Measurements from ENCODE around the gene TXNRD2. TPM values are rescaled to one million over a fixed set of nuclear protein-coding genes. Genes with fewer than 3 reads are reported as not detected.

Gene TXNRD2
- total RNA-seq, 4 donors from 2014 or later: 16.7 to 33.1 (median 20.3) TPM

GRCh38 chr22:19866665-19867009 is 75.0 kb downstream of the TXNRD2 start:
- no peak for ATAC-seq
- TF ChIP-seq CTCF (IDR thresholded peaks at IDR 0.05) (no peak), EP300 (IDR thresholded peaks at IDR 0.05) (no peak), POLR2A (IDR thresholded peaks at IDR 0.05) (no peak), POLR2AphosphoS5 (IDR thresholded peaks at IDR 0.05) (no peak)

DNA sequence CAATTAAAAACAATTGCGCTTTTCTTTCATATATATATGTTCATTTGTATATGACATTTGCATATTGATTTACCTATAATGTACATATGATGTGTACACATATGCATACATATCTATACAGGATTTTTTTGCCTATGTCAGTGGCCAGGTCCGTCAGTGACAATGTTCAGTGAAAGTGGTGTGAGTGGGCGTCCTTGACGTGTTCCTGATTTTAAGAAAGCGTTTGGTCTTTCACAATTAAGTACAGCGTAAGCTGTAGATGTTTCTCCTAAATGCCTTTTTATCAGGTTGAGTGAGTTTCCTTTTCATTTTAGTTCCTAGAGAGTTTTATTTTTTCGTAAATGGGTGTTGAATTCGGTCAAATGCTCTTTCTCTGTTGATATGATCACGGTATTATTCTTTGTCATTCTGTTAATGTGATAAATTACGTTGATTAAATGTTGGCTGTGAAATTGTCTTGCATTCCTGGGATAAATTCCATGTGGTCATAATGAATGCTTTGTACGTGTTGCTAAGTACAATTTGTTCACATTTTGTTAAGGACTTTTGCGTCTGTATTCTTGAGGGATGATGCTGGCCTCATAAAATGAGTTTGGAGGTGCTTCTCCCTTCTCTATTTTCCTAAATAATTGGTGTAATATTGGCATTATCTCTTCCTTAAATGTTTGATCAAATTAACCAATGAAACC is 76.3 kb downstream of the TXNRD2 start:
- no peak overlapping the region for H3K4me3 ChIP-seq
- no peaks in the 10 kb centered on the region for H3K36me3 ChIP-seq
- TF ChIP-seq EP300 (IDR thresholded peaks at IDR 0.05) (no peak), POLR2AphosphoS5 (IDR thresholded peaks at IDR 0.05) (no peak), CTCF (IDR thresholded peaks at IDR 0.05) (no peak), POLR2A (IDR thresholded peaks at IDR 0.05) (no peak)
- 80 to 83% methylated on average over 12 of the region's 12 CpGs for WGBS, 2 donors (ENCODE audit: low coverage in 1 of 2)
- no peaks in the 10 kb centered on the region for H3K9me3 ChIP-seq
- ATAC-seq: no peak
- H3K27ac ChIP-seq: no peak overlapping the region
- no peaks in the 10 kb centered on the region for H3K4me1 ChIP-seq
- H3K27me3 ChIP-seq: no peaks in the 10 kb centered on the region

More at GRCh38 chr22:19866665-19867009, 75.0 kb downstream of the TXNRD2 start:
- WGBS, 2 donors (ENCODE audit: low coverage in 1 of 2): 90 to 92% methylated on average over 2 to 3 of the region's 3 CpGs
- H3K9me3 ChIP-seq: no peaks in the 10 kb centered on the region
- no peaks in the 10 kb centered on the region for H3K4me1 ChIP-seq
- no peak overlapping the region for H3K27ac ChIP-seq
- no peaks in the 10 kb centered on the region for H3K36me3 ChIP-seq
- no peaks in the 10 kb centered on the region for H3K27me3 ChIP-seq
- no peak overlapping the region for H3K4me3 ChIP-seq

GRCh38 chr22:19864538-19865106 is 77.0 kb downstream of the TXNRD2 start:
- Histone ChIP-seq H3K4me1 (no peaks in the 10 kb centered on the region), H3K9me3 (no peaks in the 10 kb centered on the region), H3K27me3 (no peaks in the 10 kb centered on the region), H3K4me3 (no peak overlapping the region), H3K27ac (no peak overlapping the region), H3K36me3 (no peaks in the 10 kb centered on the region)
- no peak for ATAC-seq
- no peak for TF ChIP-seq POLR2A (IDR thresholded peaks at IDR 0.05)
- no peak for TF ChIP-seq CTCF (IDR thresholded peaks at IDR 0.05)
- TF ChIP-seq EP300 (IDR thresholded peaks at IDR 0.05): no peak
- WGBS, 2 donors (ENCODE audit: low coverage in 1 of 2): 84 to 86% methylated on average over 5 of the region's 5 CpGs

- ATAC-seq: no peak
- Histone ChIP-seq H3K4me1 (no peaks in the 10 kb centered on the region), H3K27me3 (no peaks in the 10 kb centered on the region), H3K27ac (no peak overlapping the region), H3K4me3 (no peak overlapping the region), H3K36me3 (no peaks in the 10 kb centered on the region), H3K9me3 (no peaks in the 10 kb centered on the region)
- TF ChIP-seq POLR2A (IDR thresholded peaks at IDR 0.05) (no peak), CTCF (IDR thresholded peaks at IDR 0.05) (no peak), EP300 (IDR thresholded peaks at IDR 0.05) (no peak), POLR2AphosphoS5 (IDR thresholded peaks at IDR 0.05) (no peak)
- WGBS, 2 donors (ENCODE audit: low coverage in 1 of 2): 67 to 90% methylated on average over 1 to 2 of the region's 5 CpGs
Measured at GRCh38 chr22:19863571-19863970, 78.0 kb downstream of the TXNRD2 start.

DNA sequence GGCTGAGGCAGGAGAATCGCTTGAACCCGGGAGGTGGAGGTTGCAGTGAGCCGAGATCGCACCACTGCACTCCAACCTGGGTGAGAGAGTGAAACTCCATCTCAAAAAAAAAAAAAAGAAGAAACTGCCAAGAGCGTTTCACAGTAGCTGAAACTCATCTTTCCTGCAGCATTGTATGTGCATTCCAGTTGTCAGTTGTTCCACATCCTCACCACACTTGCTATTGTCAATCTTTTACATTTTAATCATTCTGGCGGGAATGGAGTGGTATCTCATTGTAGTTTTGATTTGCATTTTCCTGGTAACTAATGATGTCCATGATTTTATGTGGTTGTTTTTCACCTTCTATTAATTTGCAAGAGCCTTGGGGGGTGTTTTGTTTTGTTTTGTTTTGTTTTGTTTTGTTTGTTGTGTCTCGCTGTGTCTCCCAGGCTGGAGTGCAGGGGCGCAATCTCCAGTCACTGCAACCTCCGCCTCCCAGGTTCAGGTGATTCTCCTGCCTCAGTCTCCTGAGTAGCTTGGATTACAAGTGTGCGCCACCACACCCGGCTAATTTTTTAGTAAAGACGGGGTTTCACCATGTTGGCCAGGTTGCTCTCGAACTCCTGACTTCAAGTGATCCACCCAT is 78.9 kb downstream of the TXNRD2 start:
- H3K27ac ChIP-seq: no peak overlapping the region
- no peaks in the 10 kb centered on the region for H3K36me3 ChIP-seq
- no peaks in the 10 kb centered on the region for H3K27me3 ChIP-seq
- no peaks in the 10 kb centered on the region for H3K4me1 ChIP-seq
- WGBS, 2 donors (ENCODE audit: low coverage in 1 of 2): 89 to 94% methylated on average over 7 to 10 of the region's 13 CpGs
- TF ChIP-seq POLR2A (IDR thresholded peaks at IDR 0.05) (no peak), POLR2AphosphoS5 (IDR thresholded peaks at IDR 0.05) (no peak), CTCF (IDR thresholded peaks at IDR 0.05) (no peak), EP300 (IDR thresholded peaks at IDR 0.05) (no peak)
- no peak for ATAC-seq
- no peak overlapping the region for H3K4me3 ChIP-seq
- no peaks in the 10 kb centered on the region for H3K9me3 ChIP-seq
